ENCODE results near the gene RUNX3.

DNA sequence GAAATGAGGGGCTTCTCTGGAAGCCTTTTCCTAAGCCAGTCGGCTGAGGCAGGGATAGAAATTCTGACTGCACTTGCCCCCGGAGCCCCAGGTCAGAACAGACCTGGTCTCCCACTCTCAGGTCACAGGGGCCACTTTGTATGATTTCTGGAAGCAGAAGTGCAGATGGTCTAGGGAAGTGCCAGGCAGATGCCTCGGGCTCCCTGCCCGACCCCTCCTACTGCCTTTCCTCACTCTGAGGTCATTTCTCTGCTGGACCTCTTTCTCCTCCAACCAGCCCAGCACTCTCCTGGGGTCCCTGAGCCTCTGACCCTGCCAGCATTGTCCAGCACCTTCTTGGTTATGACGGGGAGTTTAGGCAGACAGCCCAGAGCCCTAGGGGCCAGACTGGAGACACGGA lies 8.7 kb downstream of the RUNX3 start:
- TF ChIP-seq, protein P1, sequence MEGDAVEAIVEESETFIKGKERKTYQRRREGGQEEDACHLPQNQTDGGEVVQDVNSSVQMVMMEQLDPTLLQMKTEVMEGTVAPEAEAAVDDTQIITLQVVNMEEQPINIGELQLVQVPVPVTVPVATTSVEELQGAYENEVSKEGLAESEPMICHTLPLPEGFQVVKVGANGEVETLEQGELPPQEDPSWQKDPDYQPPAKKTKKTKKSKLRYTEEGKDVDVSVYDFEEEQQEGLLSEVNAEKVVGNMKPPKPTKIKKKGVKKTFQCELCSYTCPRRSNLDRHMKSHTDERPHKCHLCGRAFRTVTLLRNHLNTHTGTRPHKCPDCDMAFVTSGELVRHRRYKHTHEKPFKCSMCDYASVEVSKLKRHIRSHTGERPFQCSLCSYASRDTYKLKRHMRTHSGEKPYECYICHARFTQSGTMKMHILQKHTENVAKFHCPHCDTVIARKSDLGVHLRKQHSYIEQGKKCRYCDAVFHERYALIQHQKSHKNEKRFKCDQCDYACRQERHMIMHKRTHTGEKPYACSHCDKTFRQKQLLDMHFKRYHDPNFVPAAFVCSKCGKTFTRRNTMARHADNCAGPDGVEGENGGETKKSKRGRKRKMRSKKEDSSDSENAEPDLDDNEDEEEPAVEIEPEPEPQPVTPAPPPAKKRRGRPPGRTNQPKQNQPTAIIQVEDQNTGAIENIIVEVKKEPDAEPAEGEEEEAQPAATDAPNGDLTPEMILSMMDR (IDR thresholded peaks at IDR 0.05) = no peak
- no peak for TF ChIP-seq POLR2A (IDR thresholded peaks at IDR 0.05)
- TF ChIP-seq EP300 (IDR thresholded peaks at IDR 0.05) = no peak
